Karpas-422 (cell line): ENCODE data around the gene HMGCLL1. TPM values are rescaled to one million over a fixed set of nuclear protein-coding genes. Genes with fewer than 3 reads are reported as not detected.

Source experiments
- DNase-seq: peaks from one replicate; pipeline ENCODE4 v3.0.0-alpha.2; 2015
- H2AFZ ChIP-seq: fragments of 200-600 bp; sonication (generic); 2 replicates; pipeline ENCODE4 v1.6.1; 2014; ENCODE audit warnings: antibody characterized with exemption, low read length, mixed read lengths
- H3K27ac ChIP-seq: fragments of 200-600 bp; sonication (generic); 2 replicates; pipeline ENCODE4 v1.5.1; 2014; ENCODE audit warnings: mild to moderate bottlenecking, low read length, moderate library complexity
- H3K27me3 ChIP-seq: fragments of 200-600 bp; sonication (generic); 2 replicates; pipeline ENCODE4 v1.6.1; 2014; ENCODE audit warnings: low read length, mixed read lengths
- H3K36me3 ChIP-seq: fragments of 200-600 bp; sonication (generic); 2 replicates; pipeline ENCODE4 v1.6.1; 2014; ENCODE audit warnings: low read length, mixed read lengths; ENCODE audit not compliant: insufficient read depth
- H3K4me1 ChIP-seq: fragments of 200-600 bp; sonication (generic); 2 replicates; pipeline ENCODE4 v1.6.1; 2014; ENCODE audit warnings: mild to moderate bottlenecking, low read length, mixed read lengths
- H3K4me2 ChIP-seq: fragments of 200-600 bp; sonication (generic); 2 replicates; pipeline ENCODE4 v1.6.1; 2014; ENCODE audit warnings: low read length, low read depth, mild to moderate bottlenecking; ENCODE audit not compliant: poor library complexity, severe bottlenecking
- H3K4me3 ChIP-seq: fragments of 200-600 bp; sonication (generic); 2 replicates; pipeline ENCODE4 v1.5.1; 2014; ENCODE audit warnings: mild to moderate bottlenecking, antibody characterized with exemption, low read length, mixed read lengths
- H3K79me2 ChIP-seq: fragments of 200-600 bp; sonication (generic); 2 replicates; pipeline ENCODE4 v1.6.1; 2014; ENCODE audit warnings: mild to moderate bottlenecking, low read length, mixed read lengths
- H3K9ac ChIP-seq: fragments of 200-600 bp; sonication (generic); 2 replicates; pipeline ENCODE4 v1.6.0; 2014; ENCODE audit warnings: low read length
- H3K9me2 ChIP-seq: fragments of 200-600 bp; sonication (generic), shearing (Covaris generic); replicated peaks from 2 replicates; pipeline ENCODE4 v1.6.0; 2014; ENCODE audit warnings: mild to moderate bottlenecking, low read length, moderate library complexity; ENCODE audit not compliant: insufficient read depth
- H3K9me3 ChIP-seq: fragments of 300-700, 200-600 bp; sonication (generic); 2 replicates; pipeline ENCODE4 v1.6.1; 2014; ENCODE audit warnings: low read length, mixed read lengths
- H4K20me1 ChIP-seq: fragments of 200-600 bp; sonication (generic); 2 replicates; pipeline ENCODE4 v1.6.1; 2014; ENCODE audit warnings: mild to moderate bottlenecking, antibody characterized with exemption, low read length, low read depth; ENCODE audit not compliant: insufficient read depth
- total RNA-seq: library from RNA; depleted of rRNA; stranded (reverse); fragments of >200 nt; shearing (Covaris generic); gene quantifications from 2 replicates; pipeline ENCODE4 v1.2.3, GENCODE V29; 2014; ENCODE audit warnings: low replicate concordance

Gene HMGCLL1
- total RNA-seq, 1 experiment from 2014 or later = not detected

- Histone ChIP-seq H3K79me2 (no peaks in the 10 kb centered on the region), H3K9me3 (no peaks in the 10 kb centered on the region), H3K4me2 (no peak overlapping the region), H4K20me1 (no peaks in the 10 kb centered on the region), H2AFZ (no peak overlapping the region), H3K4me3 (no peak overlapping the region), H3K9ac (no peak overlapping the region), H3K27ac (no peak overlapping the region), H3K9me2 (no peaks in the 10 kb centered on the region), H3K36me3 (no peaks in the 10 kb centered on the region), H3K27me3 (no peaks in the 10 kb centered on the region), H3K4me1 (no peaks in the 10 kb centered on the region)
- no peak for DNase-seq
These were observed 83.7 kb downstream of the HMGCLL1 start for GRCh38 chr6:55495277-55495676.

DNA sequence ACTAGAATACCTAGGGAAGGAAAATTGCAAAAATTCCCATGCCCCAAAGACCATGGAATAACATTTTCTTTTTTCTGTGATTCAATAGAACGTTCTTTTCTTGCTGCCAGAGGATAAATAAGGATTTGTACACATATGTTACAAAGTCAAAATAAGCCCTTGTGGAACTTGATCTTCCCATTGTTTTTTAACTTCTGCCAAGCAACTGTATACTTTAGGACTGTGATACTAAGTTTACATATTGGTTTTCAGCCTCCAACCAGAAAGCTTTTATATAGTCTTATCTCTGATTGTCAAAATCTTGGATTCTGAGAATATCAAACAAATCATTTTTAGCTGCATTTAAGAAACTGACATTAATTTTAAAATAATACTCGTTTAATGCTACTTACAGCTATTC, 84.6 kb downstream of the HMGCLL1 start:
- Histone ChIP-seq H3K27me3 (no peaks in the 10 kb centered on the region), H3K9ac (no peak overlapping the region), H3K4me1 (no peaks in the 10 kb centered on the region), H4K20me1 (no peaks in the 10 kb centered on the region), H3K4me2 (no peak overlapping the region), H3K79me2 (no peaks in the 10 kb centered on the region), H3K4me3 (no peak overlapping the region), H3K9me3 (no peaks in the 10 kb centered on the region), H3K36me3 (no peaks in the 10 kb centered on the region), H3K9me2 (no peaks in the 10 kb centered on the region; the same call in 1 of the 2 replicates), H2AFZ (no peak overlapping the region), H3K27ac (no peak overlapping the region)
- DNase-seq = no peak

- Histone ChIP-seq H3K27ac (no peak overlapping the region), H3K79me2 (no peaks in the 10 kb centered on the region)
These were observed 86.7 kb downstream of the HMGCLL1 start for GRCh38 chr6:55492259-55492658.

GRCh38 chr6:55490871-55491270, 88.1 kb downstream of the HMGCLL1 start:
- H3K9me2 ChIP-seq = no peaks in the 10 kb centered on the region; the same call in 1 of the 2 replicates
- no peak overlapping the region for H3K4me3 ChIP-seq
- DNase-seq = no peak
- H3K27me3 ChIP-seq = no peaks in the 10 kb centered on the region
- H3K4me1 ChIP-seq = no peaks in the 10 kb centered on the region
- no peak overlapping the region for H2AFZ ChIP-seq
- H3K9ac ChIP-seq = no peak overlapping the region
- H3K9me3 ChIP-seq = no peaks in the 10 kb centered on the region
- H4K20me1 ChIP-seq = no peaks in the 10 kb centered on the region
- H3K79me2 ChIP-seq = no peaks in the 10 kb centered on the region
- no peak overlapping the region for H3K27ac ChIP-seq
- no peak overlapping the region for H3K4me2 ChIP-seq
- no peaks in the 10 kb centered on the region for H3K36me3 ChIP-seq

More at GRCh38 chr6:55492259-55492658, 86.7 kb downstream of the HMGCLL1 start:
- no peak overlapping the region for H3K4me3 ChIP-seq
- H3K4me2 ChIP-seq = no peak overlapping the region
- no peak overlapping the region for H2AFZ ChIP-seq
- H3K27me3 ChIP-seq = no peaks in the 10 kb centered on the region
- no peaks in the 10 kb centered on the region for H3K9me3 ChIP-seq
- no peaks in the 10 kb centered on the region for H4K20me1 ChIP-seq
- no peak for DNase-seq
- H3K4me1 ChIP-seq = no peaks in the 10 kb centered on the region
- no peaks in the 10 kb centered on the region for H3K36me3 ChIP-seq
- H3K9me2 ChIP-seq = no peaks in the 10 kb centered on the region; the same call in 1 of the 2 replicates
- H3K9ac ChIP-seq = no peak overlapping the region

DNA sequence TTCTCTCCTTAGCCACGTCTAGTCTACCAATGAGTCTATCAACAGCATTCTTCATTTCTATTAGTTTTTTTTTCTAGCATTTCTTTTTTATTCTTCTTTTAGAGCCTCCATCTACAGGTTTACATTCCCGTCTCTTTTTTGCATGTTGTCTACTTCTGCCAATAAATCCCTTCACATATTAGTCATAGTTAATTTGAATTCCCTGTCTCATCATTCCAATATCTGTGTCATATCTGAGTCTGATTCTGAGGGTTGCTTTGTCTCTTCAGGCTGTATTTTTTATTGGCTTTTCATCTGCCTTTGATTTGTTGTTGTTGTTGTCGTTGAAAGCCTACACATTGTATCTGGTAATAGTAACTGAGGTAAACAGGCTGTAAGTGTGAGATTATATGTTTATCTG, 104.6 kb downstream of the HMGCLL1 start:
- Histone ChIP-seq H3K4me1 (no peaks in the 10 kb centered on the region), H3K27ac (no peak overlapping the region), H3K79me2 (no peaks in the 10 kb centered on the region), H3K36me3 (no peaks in the 10 kb centered on the region), H3K27me3 (no peaks in the 10 kb centered on the region), H3K4me2 (no peak overlapping the region), H3K9me3 (no peaks in the 10 kb centered on the region), H4K20me1 (no peaks in the 10 kb centered on the region), H2AFZ (no peak overlapping the region), H3K9ac (no peak overlapping the region), H3K4me3 (no peak overlapping the region), H3K9me2 (no peaks in the 10 kb centered on the region)
- DNase-seq = no peak

DNA sequence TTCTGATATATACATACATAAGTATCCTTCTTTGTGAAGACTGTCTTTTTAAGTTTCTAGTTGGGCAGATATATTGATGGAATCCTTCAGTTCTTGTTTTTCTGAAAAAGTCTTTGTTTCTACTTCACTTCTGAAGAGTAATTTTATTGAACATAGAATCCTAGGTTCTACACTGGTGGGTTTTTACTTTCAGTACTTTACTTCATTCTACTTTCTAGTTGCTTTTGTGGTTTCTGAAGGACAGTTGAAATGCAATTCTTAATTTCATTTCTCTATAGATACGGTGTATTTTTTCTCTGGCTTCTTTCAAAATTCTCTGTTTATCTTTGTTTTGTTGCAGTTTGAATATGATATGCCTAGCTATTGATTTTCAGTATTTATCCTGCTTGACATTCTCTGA, 105.3 kb downstream of the HMGCLL1 start:
- Histone ChIP-seq H3K9me2 (no peaks in the 10 kb centered on the region), H4K20me1 (no peaks in the 10 kb centered on the region), H2AFZ (no peak overlapping the region), H3K4me2 (no peak overlapping the region), H3K27ac (no peak overlapping the region), H3K36me3 (no peaks in the 10 kb centered on the region), H3K4me3 (no peak overlapping the region), H3K27me3 (no peaks in the 10 kb centered on the region), H3K4me1 (no peaks in the 10 kb centered on the region), H3K79me2 (no peaks in the 10 kb centered on the region), H3K9ac (no peak overlapping the region), H3K9me3 (no peaks in the 10 kb centered on the region)
- DNase-seq = no peak

- H3K4me3 ChIP-seq = no peak overlapping the region
- no peaks in the 10 kb centered on the region for H3K36me3 ChIP-seq
- no peaks in the 10 kb centered on the region for H3K79me2 ChIP-seq
- H3K9ac ChIP-seq = no peak overlapping the region
- no peak overlapping the region for H2AFZ ChIP-seq
- H3K4me1 ChIP-seq = no peaks in the 10 kb centered on the region
- no peak overlapping the region for H3K27ac ChIP-seq
- no peaks in the 10 kb centered on the region for H3K27me3 ChIP-seq
- H4K20me1 ChIP-seq = no peaks in the 10 kb centered on the region
- H3K9me2 ChIP-seq = no peaks in the 10 kb centered on the region
- no peak overlapping the region for H3K4me2 ChIP-seq
- DNase-seq = no peak
- no peaks in the 10 kb centered on the region for H3K9me3 ChIP-seq
These were observed 109.0 kb downstream of the HMGCLL1 start for GRCh38 chr6:55469951-55470366.

DNA sequence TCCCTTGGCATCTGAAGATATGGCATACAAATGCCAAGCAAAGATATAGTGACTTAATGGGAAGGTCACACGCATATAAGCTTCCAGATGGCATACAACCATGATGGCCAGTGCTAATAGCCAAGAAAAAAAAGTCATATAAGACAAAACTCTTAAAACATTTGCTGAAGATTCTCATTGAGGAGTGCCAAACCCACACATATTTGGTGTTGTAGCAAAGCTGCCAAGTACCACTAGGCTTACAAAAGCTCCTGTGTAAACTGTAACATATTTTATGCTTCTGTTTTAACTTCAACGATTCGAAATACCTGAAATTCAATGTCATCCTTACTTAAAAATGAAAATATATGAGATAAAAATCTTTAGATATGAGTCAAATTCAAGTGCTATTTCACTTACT, 123.0 kb downstream of the HMGCLL1 start:
- H3K4me3 ChIP-seq = no peak overlapping the region
- no peak for DNase-seq

DNA sequence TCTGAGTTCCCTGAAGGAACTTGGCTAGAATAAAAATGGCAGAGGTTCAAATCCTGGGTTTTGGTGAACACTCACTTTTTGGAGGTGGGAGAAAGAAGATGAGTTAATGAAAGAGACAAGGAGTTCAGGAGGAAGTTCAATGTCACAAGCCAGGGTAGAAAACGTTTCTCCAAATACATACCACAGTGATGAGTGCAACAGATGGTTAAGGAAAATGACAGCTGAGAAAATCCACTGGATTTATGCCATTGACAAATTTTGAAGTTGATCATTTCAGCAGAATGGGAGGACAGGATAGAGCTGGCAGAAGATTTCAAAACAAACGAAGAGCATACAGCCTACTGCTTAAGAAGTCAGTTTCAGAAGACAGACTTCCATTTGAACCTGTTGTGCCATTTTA, 129.0 kb downstream of the HMGCLL1 start:
- Histone ChIP-seq H3K36me3 (no peaks in the 10 kb centered on the region), H3K9me3 (no peaks in the 10 kb centered on the region), H3K4me3 (no peak overlapping the region), H3K4me2 (no peak overlapping the region), H3K27me3 (no peaks in the 10 kb centered on the region), H3K9ac (no peak overlapping the region), H3K27ac (no peak overlapping the region), H3K9me2 (no peaks in the 10 kb centered on the region), H3K79me2 (no peaks in the 10 kb centered on the region), H4K20me1 (no peaks in the 10 kb centered on the region), H2AFZ (no peak overlapping the region), H3K4me1 (no peaks in the 10 kb centered on the region)
- no peak for DNase-seq

More for the DNA sequence above, 123.0 kb downstream of the HMGCLL1 start:
- Histone ChIP-seq H3K27me3 (no peaks in the 10 kb centered on the region), H2AFZ (no peak overlapping the region), H3K9ac (no peak overlapping the region), H4K20me1 (no peaks in the 10 kb centered on the region), H3K4me1 (no peaks in the 10 kb centered on the region), H3K36me3 (no peaks in the 10 kb centered on the region), H3K9me2 (no peaks in the 10 kb centered on the region), H3K9me3 (no peaks in the 10 kb centered on the region), H3K79me2 (no peaks in the 10 kb centered on the region), H3K4me2 (no peak overlapping the region), H3K27ac (no peak overlapping the region)
